ENCODE measurements around the gene MMEL1.

Gene MMEL1

DNA sequence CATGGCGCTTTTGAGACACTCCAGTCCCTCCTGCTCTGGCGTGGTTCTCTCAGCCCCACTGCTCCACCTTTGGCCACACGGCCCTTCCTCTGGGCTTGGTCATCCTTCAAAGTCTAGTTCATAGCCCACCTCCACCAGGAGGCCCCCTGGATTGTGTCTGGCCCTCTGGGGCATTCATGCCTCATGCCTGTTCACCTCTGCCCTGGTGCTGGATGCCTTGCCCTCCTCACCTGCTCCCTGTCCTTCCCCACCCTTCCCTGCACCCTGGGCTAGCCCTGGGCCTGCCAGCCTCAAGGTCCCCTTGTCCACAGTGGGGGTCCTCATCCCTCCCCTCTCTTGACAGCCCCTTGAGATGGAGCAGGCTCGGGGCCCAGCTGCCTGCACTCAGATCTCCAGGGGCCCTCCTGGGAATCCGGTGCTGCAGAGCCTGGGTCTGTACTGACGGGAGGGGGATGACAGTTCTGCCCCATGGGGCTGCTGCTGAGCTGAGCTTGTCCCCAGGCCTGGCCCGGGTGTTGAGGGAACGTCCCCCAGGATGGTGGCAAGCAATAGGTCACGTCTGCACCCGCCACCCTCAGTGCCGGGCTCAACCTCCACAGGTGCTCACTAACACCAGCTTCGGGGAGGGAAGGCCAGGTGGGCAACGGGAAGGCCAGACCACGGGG lies 27.8 kb downstream of the MMEL1 start:
- no peak overlapping the region for H4K91ac ChIP-seq (ENCODE audit: low read length)
- no peak overlapping the region for H3K23ac ChIP-seq (ENCODE audit: low read length in 2 of 2)
- no peaks in the 10 kb centered on the region for H3K79me1 ChIP-seq (replicated peaks; ENCODE audit: low read length, poor library complexity, severe bottlenecking)
- H3K9me3 ChIP-seq (ENCODE audit: control insufficient read depth, low read length): no peaks in the 10 kb centered on the region
- no peak for DNase-seq
- H3K4me1 ChIP-seq (ENCODE audit: control insufficient read depth, insufficient read depth, low read depth, low read length): peaks cover 3% of the 10 kb centered on the region
- H2AFZ ChIP-seq (ENCODE audit: low read depth, low read length): no peak overlapping the region
- no peak overlapping the region for H4K8ac ChIP-seq (ENCODE audit: low read length)
- H3K27me3 ChIP-seq (ENCODE audit: control insufficient read depth in 1 of 2, insufficient read depth in 1 of 2, low read length in 2 of 2): peaks cover 14 to 80% of the 10 kb centered on the region in 2 experiments
- no peak overlapping the region for H3K27ac ChIP-seq (ENCODE audit: low read length, poor library complexity, severe bottlenecking)
- H3K4ac ChIP-seq (ENCODE audit: low read depth in 1 of 2, low read length in 2 of 2): no peak overlapping the region
- no peak overlapping the region for H2AK5ac ChIP-seq (ENCODE audit: low read length, severe bottlenecking)
- no peak overlapping the region for H2BK120ac ChIP-seq (ENCODE audit: low read depth, low read length)
- no peak overlapping the region for H3K18ac ChIP-seq (ENCODE audit: low read depth in 1 of 2, low read length in 2 of 2)
- no peak overlapping the region for H3K4me3 ChIP-seq (ENCODE audit: insufficient read depth in 1 of 2, low read depth in 1 of 2, low read length in 2 of 2)
- 66% methylated on average over 14 of the region's 14 CpGs for WGBS
- H2BK12ac ChIP-seq (ENCODE audit: low read length in 2 of 2): no peak overlapping the region
- no peaks in the 10 kb centered on the region for H3K36me3 ChIP-seq (ENCODE audit: control insufficient read depth in 1 of 2, insufficient read depth in 2 of 2, low read depth in 1 of 2, low read length in 2 of 2)
- no peak overlapping the region for H3K14ac ChIP-seq (ENCODE audit: low read length in 2 of 2)
- H2BK5ac ChIP-seq (ENCODE audit: low read depth, low read length, poor library complexity, severe bottlenecking): no peak overlapping the region
- H3K4me2 ChIP-seq (ENCODE audit: low read length, poor library complexity, severe bottlenecking): no peak overlapping the region
- H2BK15ac ChIP-seq (ENCODE audit: low read depth, poor library complexity, severe bottlenecking): no peak overlapping the region
- no peak overlapping the region for H3K9ac ChIP-seq (ENCODE audit: low read length)

DNA sequence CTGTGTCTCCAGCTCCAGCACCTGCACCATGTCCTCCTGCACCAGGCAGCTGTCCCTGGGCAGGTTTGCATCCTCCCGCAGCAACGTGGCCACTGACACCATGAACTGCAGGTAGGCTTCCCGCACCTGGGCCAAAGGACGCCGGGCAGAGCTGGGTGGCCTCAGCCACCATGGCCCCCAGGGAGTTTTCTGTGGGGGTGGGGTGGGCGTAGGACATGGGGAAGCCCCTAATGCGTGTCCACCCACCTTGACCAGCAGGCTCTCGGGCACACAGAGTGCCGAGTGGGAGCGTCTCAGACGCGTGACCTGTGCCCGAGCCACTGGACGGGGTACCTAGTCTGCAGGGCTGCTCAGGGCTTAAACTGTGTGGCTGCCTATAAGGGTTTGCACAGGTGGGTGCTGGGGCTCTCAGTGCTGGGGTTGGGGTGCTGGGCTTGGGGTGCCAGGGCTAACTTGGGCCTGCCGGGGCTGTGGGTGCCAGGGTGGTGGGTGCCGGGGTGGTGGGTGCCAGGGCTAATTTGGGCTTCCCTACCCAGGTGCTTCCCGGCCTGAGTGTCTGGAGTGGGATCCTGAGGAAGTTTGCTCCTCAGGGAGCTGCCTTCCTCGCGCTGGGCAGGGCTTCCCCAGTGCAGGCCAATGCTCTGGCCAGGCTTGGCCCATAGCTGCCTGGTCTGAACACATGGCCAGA lies 28.5 kb downstream of the MMEL1 start:
- DNase-seq: no peak
- Histone ChIP-seq H3K4ac (ENCODE audit: low read depth in 1 of 2, low read length in 2 of 2) (no peak overlapping the region), H3K27me3 (ENCODE audit: control insufficient read depth in 1 of 2, insufficient read depth in 1 of 2, low read length in 2 of 2) (peaks cover 14 to 74% of the 10 kb centered on the region in 2 experiments), H3K4me3 (ENCODE audit: insufficient read depth in 1 of 2, low read depth in 1 of 2, low read length in 2 of 2) (no peak overlapping the region), H3K14ac (ENCODE audit: low read length in 2 of 2) (no peak overlapping the region), H3K4me2 (ENCODE audit: low read length, poor library complexity, severe bottlenecking) (no peak overlapping the region), H3K36me3 (ENCODE audit: control insufficient read depth in 1 of 2, insufficient read depth in 2 of 2, low read depth in 1 of 2, low read length in 2 of 2) (no peaks in the 10 kb centered on the region), H3K9ac (ENCODE audit: low read length) (no peak overlapping the region), H3K4me1 (ENCODE audit: control insufficient read depth, insufficient read depth, low read depth, low read length) (peaks cover 3% of the 10 kb centered on the region), H2AFZ (ENCODE audit: low read depth, low read length) (no peak overlapping the region), H2BK12ac (ENCODE audit: low read length in 2 of 2) (no peak overlapping the region), H3K9me3 (ENCODE audit: control insufficient read depth, low read length) (no peaks in the 10 kb centered on the region), H2BK5ac (ENCODE audit: low read depth, low read length, poor library complexity, severe bottlenecking) (no peak overlapping the region), H3K79me1 (replicated peaks; ENCODE audit: low read length, poor library complexity, severe bottlenecking) (no peaks in the 10 kb centered on the region), H3K23ac (ENCODE audit: low read length in 2 of 2) (no peak overlapping the region), H4K8ac (ENCODE audit: low read length) (no peak overlapping the region), H2BK15ac (ENCODE audit: low read depth, poor library complexity, severe bottlenecking) (no peak overlapping the region), H2AK5ac (ENCODE audit: low read length, severe bottlenecking) (no peak overlapping the region), H3K27ac (ENCODE audit: low read length, poor library complexity, severe bottlenecking) (no peak overlapping the region), H3K18ac (ENCODE audit: low read depth in 1 of 2, low read length in 2 of 2) (no peak overlapping the region), H4K91ac (ENCODE audit: low read length) (no peak overlapping the region), H2BK120ac (ENCODE audit: low read depth, low read length) (no peak overlapping the region)
- WGBS: 80% methylated on average over 18 of the region's 19 CpGs

DNA sequence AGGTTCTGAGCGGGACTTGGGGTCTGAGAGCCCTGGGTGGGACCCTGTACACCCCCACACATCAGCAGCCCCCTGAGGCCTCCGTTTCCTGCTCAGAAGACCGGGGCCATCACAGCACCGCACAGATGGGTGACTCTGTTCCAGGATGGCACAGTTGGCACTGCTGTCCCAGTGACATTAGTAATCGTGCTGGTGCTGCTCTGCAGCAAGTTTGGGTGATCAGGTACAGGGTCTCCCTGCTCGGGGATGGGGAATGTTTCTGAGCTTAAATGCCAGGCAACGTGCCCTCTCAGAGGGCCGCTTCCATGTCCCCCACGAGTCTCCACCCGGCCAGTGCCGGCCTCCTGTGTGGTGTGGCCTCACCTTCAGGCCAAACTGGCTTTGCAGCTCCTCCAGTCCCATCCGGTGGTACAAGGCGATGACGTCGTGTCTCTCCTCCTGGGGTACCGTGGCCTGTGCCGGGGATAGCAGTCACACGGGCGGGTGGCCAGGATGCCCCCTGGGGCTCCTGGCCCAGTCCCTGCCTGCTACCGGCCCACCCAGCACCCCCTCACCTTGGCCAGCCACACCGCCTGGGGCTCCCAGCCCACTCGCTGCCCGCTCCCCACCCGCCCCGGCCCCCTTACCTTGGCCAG lies 29.2 kb downstream of the MMEL1 start:
- Histone ChIP-seq H3K23ac (ENCODE audit: low read length in 2 of 2) (no peak overlapping the region), H2AK5ac (ENCODE audit: low read length, severe bottlenecking) (no peak overlapping the region), H4K8ac (ENCODE audit: low read length) (no peak overlapping the region), H2BK120ac (ENCODE audit: low read depth, low read length) (no peak overlapping the region), H4K91ac (ENCODE audit: low read length) (no peak overlapping the region), H2BK15ac (ENCODE audit: low read depth, poor library complexity, severe bottlenecking) (no peak overlapping the region), H3K4me3 (ENCODE audit: insufficient read depth in 1 of 2, low read depth in 1 of 2, low read length in 2 of 2) (no peak overlapping the region), H3K4me2 (ENCODE audit: low read length, poor library complexity, severe bottlenecking) (no peak overlapping the region), H3K79me1 (replicated peaks; ENCODE audit: low read length, poor library complexity, severe bottlenecking) (no peaks in the 10 kb centered on the region), H3K9me3 (ENCODE audit: control insufficient read depth, low read length) (no peaks in the 10 kb centered on the region), H3K27me3 (ENCODE audit: control insufficient read depth in 1 of 2, insufficient read depth in 1 of 2, low read length in 2 of 2) (peaks cover 14 to 68% of the 10 kb centered on the region in 2 experiments), H3K4me1 (ENCODE audit: control insufficient read depth, insufficient read depth, low read depth, low read length) (peaks cover 3% of the 10 kb centered on the region), H2BK5ac (ENCODE audit: low read depth, low read length, poor library complexity, severe bottlenecking) (no peak overlapping the region), H2BK12ac (ENCODE audit: low read length in 2 of 2) (no peak overlapping the region), H3K9ac (ENCODE audit: low read length) (no peak overlapping the region), H3K18ac (ENCODE audit: low read depth in 1 of 2, low read length in 2 of 2) (no peak overlapping the region), H3K14ac (ENCODE audit: low read length in 2 of 2) (no peak overlapping the region), H3K27ac (ENCODE audit: low read length, poor library complexity, severe bottlenecking) (no peak overlapping the region), H3K36me3 (ENCODE audit: control insufficient read depth in 1 of 2, insufficient read depth in 2 of 2, low read depth in 1 of 2, low read length in 2 of 2) (no peaks in the 10 kb centered on the region), H2AFZ (ENCODE audit: low read depth, low read length) (no peak overlapping the region), H3K4ac (ENCODE audit: low read depth in 1 of 2, low read length in 2 of 2) (no peak overlapping the region)
- DNase-seq: no peak
- WGBS: 91% methylated on average over 22 of the region's 25 CpGs

DNA sequence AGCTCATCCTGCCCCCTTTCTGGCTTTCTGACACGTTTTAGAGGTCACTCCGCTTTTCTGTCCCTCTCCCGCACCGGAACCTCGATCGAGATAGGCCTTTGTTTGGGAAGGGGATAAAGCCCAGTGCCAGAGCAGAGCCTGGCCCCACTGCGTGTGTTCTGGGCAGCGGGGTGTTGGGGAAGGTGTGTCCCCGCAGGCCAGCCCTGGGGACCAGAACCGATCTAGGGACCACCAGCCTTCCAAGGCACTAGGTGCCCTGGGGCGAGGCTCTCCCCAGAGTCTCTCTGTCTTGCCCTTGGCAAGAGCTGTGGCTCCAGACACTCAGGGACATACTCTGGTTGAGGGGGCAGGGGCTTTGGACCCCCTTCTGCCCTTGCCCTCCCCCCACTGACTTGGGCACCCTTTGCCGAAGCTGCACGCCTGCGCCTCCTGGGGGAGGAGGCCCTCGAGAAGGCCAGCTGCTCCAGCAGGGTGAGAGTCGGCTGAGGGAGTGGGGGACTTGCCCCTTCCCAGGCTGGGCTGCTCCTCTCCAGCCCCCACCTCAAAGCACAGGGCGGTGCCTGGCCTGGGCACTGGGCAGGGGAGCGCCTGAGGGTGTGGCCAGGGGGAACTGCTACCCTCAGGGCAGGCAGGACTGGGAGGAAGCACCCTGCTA lies 29.8 kb downstream of the MMEL1 start:
- no peak overlapping the region for H3K14ac ChIP-seq (ENCODE audit: low read length in 2 of 2)
- H2AK5ac ChIP-seq (ENCODE audit: low read length, severe bottlenecking): no peak overlapping the region
- peaks cover 14 to 61% of the 10 kb centered on the region in 2 experiments for H3K27me3 ChIP-seq (ENCODE audit: control insufficient read depth in 1 of 2, insufficient read depth in 1 of 2, low read length in 2 of 2)
- WGBS: 88% methylated on average over 18 of the region's 18 CpGs
- H3K4me3 ChIP-seq (ENCODE audit: insufficient read depth in 1 of 2, low read depth in 1 of 2, low read length in 2 of 2): no peak overlapping the region
- no peak overlapping the region for H3K4me2 ChIP-seq (ENCODE audit: low read length, poor library complexity, severe bottlenecking)
- no peak overlapping the region for H4K91ac ChIP-seq (ENCODE audit: low read length)
- H2BK12ac ChIP-seq (ENCODE audit: low read length in 2 of 2): no peak overlapping the region
- no peak overlapping the region for H3K23ac ChIP-seq (ENCODE audit: low read length in 2 of 2)
- no peak overlapping the region for H2BK5ac ChIP-seq (ENCODE audit: low read depth, low read length, poor library complexity, severe bottlenecking)
- peaks cover 3% of the 10 kb centered on the region for H3K4me1 ChIP-seq (ENCODE audit: control insufficient read depth, insufficient read depth, low read depth, low read length)
- peaks cover 3% of the 10 kb centered on the region for H3K9me3 ChIP-seq (ENCODE audit: control insufficient read depth, low read length)
- H3K18ac ChIP-seq (ENCODE audit: low read depth in 1 of 2, low read length in 2 of 2): no peak overlapping the region
- H2BK120ac ChIP-seq (ENCODE audit: low read depth, low read length): no peak overlapping the region
- no peak overlapping the region for H2AFZ ChIP-seq (ENCODE audit: low read depth, low read length)
- no peak overlapping the region for H4K8ac ChIP-seq (ENCODE audit: low read length)
- no peak overlapping the region for H3K27ac ChIP-seq (ENCODE audit: low read length, poor library complexity, severe bottlenecking)
- no peaks in the 10 kb centered on the region for H3K36me3 ChIP-seq (ENCODE audit: control insufficient read depth in 1 of 2, insufficient read depth in 2 of 2, low read depth in 1 of 2, low read length in 2 of 2)
- H3K79me1 ChIP-seq (replicated peaks; ENCODE audit: low read length, poor library complexity, severe bottlenecking): no peaks in the 10 kb centered on the region
- no peak overlapping the region for H3K9ac ChIP-seq (ENCODE audit: low read length)
- no peak for DNase-seq
- no peak overlapping the region for H3K4ac ChIP-seq (ENCODE audit: low read depth in 1 of 2, low read length in 2 of 2)
- H2BK15ac ChIP-seq (ENCODE audit: low read depth, poor library complexity, severe bottlenecking): no peak overlapping the region
